Lower leg skin (tissue), 4 donors: ENCODE measurements around the gene PAPOLB. TPM values are rescaled to one million over a fixed set of nuclear protein-coding genes. Genes with fewer than 3 reads are reported as not detected.
A peak's percentile ranks its signal among the peaks of the same experiment; 100 is the strongest.

Source experiments
- DNase-seq, 2 donors: peaks; one replicate each; pipeline ENCODE4 v3.0.0-alpha.2; 2019; ENCODE audit warnings: low spot score in 2 of 2
- H3K4me3 ChIP-seq: fragments of 200-600 bp; sonication (generic); 2 replicates; pipeline ENCODE4 v1.5.1; 2017; ENCODE audit warnings: mild to moderate bottlenecking, low read depth; ENCODE audit not compliant: poor library complexity, severe bottlenecking
- CTCF ChIP-seq, 3 donors: fragments of 450-650 bp; IDR thresholded peaks; one replicate each; pipeline ENCODE4 v1.5.1; 2016; ENCODE audit warnings: antibody characterized with exemption in 3 of 3, mild to moderate bottlenecking in 3 of 3, moderate library complexity in 2 of 3
- POLR2A ChIP-seq, 2 donors: fragments of 450-650 bp; IDR thresholded peaks; one replicate each; pipeline ENCODE4 v1.6.1; 2016 to 2017; ENCODE audit warnings: antibody characterized with exemption in 2 of 2, mild to moderate bottlenecking in 1 of 2, moderate library complexity in 1 of 2
- WGBS, 2 donors: methylation state at CpG; one replicate each; pipeline ENCODE4 v1.1.5; 2018; 5-methylcytosine and 5-hydroxymethylcytosine counted together
- intact Hi-C: fragments of 100-400 bp; cut with DNase I; formaldehyde crosslinking; loops from one replicate; pipeline ENCODE4 v1.15.0; 2023; ENCODE audit warnings: low total_unique reads
- total RNA-seq, 4 donors: library from RNA; depleted of rRNA; stranded (reverse); fragments of >200 nt; gene quantifications; one replicate each; pipeline ENCODE4 v1.1.0, GENCODE V29; 2016

Gene PAPOLB
- total RNA-seq, 4 donors from 2014 or later: 0.08 TPM; not detected in 3

- H3K4me3 ChIP-seq: no peak overlapping the region
- WGBS, 2 donors: 94 to 96% methylated on average over 13 of the region's 13 CpGs
- intact Hi-C loops: no loop called here
- no peak for DNase-seq
- TF ChIP-seq CTCF (IDR thresholded peaks at IDR 0.05): no peak
- no peak for TF ChIP-seq POLR2A (IDR thresholded peaks at IDR 0.05)
Observed at GRCh38 chr7:4841836-4842235, 20.0 kb downstream of the PAPOLB start.

- intact Hi-C loops: no loop called here
- TF ChIP-seq CTCF (IDR thresholded peaks at IDR 0.05) (no peak), POLR2A (IDR thresholded peaks at IDR 0.05) (no peak)
- 94 to 96% methylated on average over 17 of the region's 17 CpGs for WGBS, 2 donors
- H3K4me3 ChIP-seq: no peak overlapping the region
- no peak for DNase-seq
Observed at GRCh38 chr7:4841007-4841784, 20.6 kb downstream of the PAPOLB start.

- no peak overlapping the region for H3K4me3 ChIP-seq
- DNase-seq: peak in 1 of 2 donors; percentile 57
- TF ChIP-seq POLR2A (IDR thresholded peaks at IDR 0.05): no peak
- no peak for TF ChIP-seq CTCF (IDR thresholded peaks at IDR 0.05)
- 77 to 81% methylated on average over 14 to 16 of the region's 16 CpGs for WGBS, 2 donors
- intact Hi-C loops: no loop called here
Observed at GRCh38 chr7:4840079-4840501, 21.7 kb downstream of the PAPOLB start.

- WGBS, 2 donors: 93 to 94% methylated on average over 20 to 21 of the region's 21 CpGs
- TF ChIP-seq CTCF (IDR thresholded peaks at IDR 0.05) (no peak), POLR2A (IDR thresholded peaks at IDR 0.05) (no peak)
- DNase-seq: peak in 1 of 2 donors; percentile 70
- intact Hi-C loops: no loop called here
- H3K4me3 ChIP-seq: no peak overlapping the region
Observed at GRCh38 chr7:4838626-4839334, 23.1 kb downstream of the PAPOLB start.

- H3K4me3 ChIP-seq: no peak overlapping the region
- intact Hi-C loops: no loop called here
- TF ChIP-seq CTCF (IDR thresholded peaks at IDR 0.05) (no peak), POLR2A (IDR thresholded peaks at IDR 0.05) (no peak)
- 64 to 72% methylated on average over 27 to 30 of the region's 30 CpGs for WGBS, 2 donors
- DNase-seq: peak in 1 of 2 donors; percentile 70
Observed at GRCh38 chr7:4837803-4838625, 23.8 kb downstream of the PAPOLB start.
